ENCODE data around the gene SUMO4.

DNA sequence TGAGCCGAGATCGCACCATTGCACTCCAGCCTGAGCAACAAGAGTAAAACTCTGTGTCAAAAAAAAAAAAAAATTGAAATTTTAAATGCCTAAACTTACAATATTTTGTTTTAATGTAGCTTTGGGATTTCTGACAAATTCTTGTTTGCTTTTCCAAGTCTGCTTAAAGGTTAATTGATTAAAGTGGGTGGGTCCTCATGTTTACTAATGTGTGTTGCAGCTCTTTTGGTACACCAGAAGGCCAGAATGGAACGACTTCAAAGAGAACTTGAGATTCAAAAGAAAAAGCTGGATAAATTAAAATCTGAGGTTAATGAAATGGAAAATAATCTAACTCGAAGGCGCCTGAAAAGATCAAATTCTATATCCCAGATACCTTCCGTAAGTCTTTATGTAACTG is 2.7 kb upstream of the SUMO4 start:
- TF ChIP-seq SP1 (IDR thresholded peaks at IDR 0.05) (no peak), LEF1 (IDR thresholded peaks at IDR 0.05; ENCODE audit: borderline replicate concordance) (no peak), NFRKB (IDR thresholded peaks at IDR 0.05) (no peak), FOXA1 (IDR thresholded peaks at IDR 0.05) (no peak), L3MBTL2 (conservative IDR thresholded peaks at IDR 0.05) (no peak), TARDBP (IDR thresholded peaks at IDR 0.05) (no peak), PKNOX1 (IDR thresholded peaks at IDR 0.05) (no peak), BHLHE40 (IDR thresholded peaks at IDR 0.05; ENCODE audit: borderline replicate concordance) (no peak), SUZ12 (IDR thresholded peaks at IDR 0.05) (no peak), ELF4 (IDR thresholded peaks at IDR 0.05) (no peak), ZNF384 (IDR thresholded peaks at IDR 0.05) (no peak), ARNT (IDR thresholded peaks at IDR 0.05) (no peak), FOXK2 (IDR thresholded peaks at IDR 0.05) (no peak)

Data from HEK293T (cell line).